CD14-positive monocyte (primary cell): ENCODE data around the gene KCNJ10. TPM values are rescaled to one million over a fixed set of nuclear protein-coding genes. Genes with fewer than 3 reads are reported as not detected.

Experiments
- DNase-seq, 3 donors: peaks; one replicate each; pipeline ENCODE4 v3.0.0-alpha.2; 2011 to 2022
- H2AFZ ChIP-seq: 2 replicates; pipeline ENCODE4 v1.6.0; 2012; ENCODE audit warnings: mild to moderate bottlenecking, low read depth, low read length, inconsistent platforms; ENCODE audit not compliant: insufficient read depth, poor library complexity, severe bottlenecking
- H3K27ac ChIP-seq, 2 donors: 1 replicate in 1 of 2; 2 replicates in 1 of 2; pipeline ENCODE4 v1.5.1; 2012 to 2013; ENCODE audit warnings: low read length in 2 of 2, control low read depth in 1 of 2, inconsistent platforms in 1 of 2, low read depth in 1 of 2, mild to moderate bottlenecking in 1 of 2
- H3K27me3 ChIP-seq, 2 donors: one replicate each; pipeline versions ENCODE4 v1.6.0 to v1.6.1; 2011 to 2013; ENCODE audit warnings: low read length in 2 of 2; ENCODE audit not compliant: control insufficient read depth in 2 of 2, insufficient read depth in 2 of 2
- H3K36me3 ChIP-seq, 2 donors: replicated peaks in 1 of 2; 1 replicate in 1 of 2; 2 replicates in 1 of 2; pipeline versions ENCODE4 v1.5.1 to v1.6.1; 2012 to 2013; ENCODE audit warnings: low read length in 2 of 2, control low read depth in 1 of 2, inconsistent platforms in 1 of 2, mild to moderate bottlenecking in 1 of 2; ENCODE audit not compliant: insufficient read depth in 2 of 2, control insufficient read depth in 1 of 2
- H3K4me1 ChIP-seq, 2 donors: 1 replicate in 1 of 2; 2 replicates in 1 of 2; pipeline versions ENCODE4 v1.5.1 to v1.6.1; 2012 to 2013; ENCODE audit warnings: low read length in 2 of 2, control low read depth in 1 of 2, inconsistent platforms in 1 of 2, mild to moderate bottlenecking in 1 of 2, moderate library complexity in 1 of 2; ENCODE audit not compliant: insufficient read depth in 2 of 2, control insufficient read depth in 1 of 2
- H3K4me2 ChIP-seq: replicated peaks from 2 replicates; pipeline ENCODE3; 2012; ENCODE audit warnings: low read length, moderate library complexity, mild to moderate bottlenecking; ENCODE audit not compliant: poor library complexity, severe bottlenecking; ENCODE audit errors: extremely low read depth
- H3K4me3 ChIP-seq, 3 experiments: fragments of 200-600 bp in 1 of 3; sonication (generic) in 1 of 3; replicated peaks in 1 of 3; 1 replicate in 2 of 3; 2 replicates in 1 of 3; pipeline ENCODE4 v1.5.1; 2011 to 2013; ENCODE audit warnings: low read length in 3 of 3, mild to moderate bottlenecking in 3 of 3, control low read depth in 2 of 3, low read depth in 2 of 3, inconsistent platforms in 1 of 3, moderate library complexity in 1 of 3
- H3K79me2 ChIP-seq: 2 replicates; pipeline ENCODE4 v1.6.0; 2012; ENCODE audit warnings: mild to moderate bottlenecking, control low read depth, inconsistent platforms, low read length, moderate library complexity; ENCODE audit not compliant: insufficient read depth
- H3K9ac ChIP-seq: 2 replicates; pipeline ENCODE4 v1.6.0; 2017; ENCODE audit warnings: low read length, mild to moderate bottlenecking; ENCODE audit not compliant: insufficient read depth, poor library complexity, severe bottlenecking
- H3K9me3 ChIP-seq, 2 donors: replicated peaks in 1 of 2; 1 replicate in 1 of 2; 2 replicates in 1 of 2; pipeline versions ENCODE4 v1.5.1 to v1.6.1; 2012 to 2013; ENCODE audit warnings: low read length in 2 of 2, control low read depth in 1 of 2; ENCODE audit not compliant: control insufficient read depth in 1 of 2, insufficient read depth in 1 of 2
- H4K20me1 ChIP-seq: 2 replicates; pipeline ENCODE4 v1.6.0; 2012; ENCODE audit warnings: mild to moderate bottlenecking, low read length, control low read depth, moderate library complexity; ENCODE audit not compliant: insufficient read depth
- H3K27ac Mint-ChIP-seq, 7 donors: one replicate each; pipeline ENCODE4 v1.8.0; 2020; ENCODE audit warnings: mild to moderate bottlenecking in 7 of 7, mixed read lengths in 7 of 7, moderate library complexity in 6 of 7, inconsistent platforms in 2 of 7
- H3K27me3 Mint-ChIP-seq, 3 donors: one replicate each; pipeline ENCODE4 v1.8.0; 2021 to 2022; ENCODE audit warnings: low read depth in 3 of 3, mild to moderate bottlenecking in 3 of 3, mixed read lengths in 3 of 3, moderate library complexity in 3 of 3, inconsistent platforms in 1 of 3
- H3K36me3 Mint-ChIP-seq, 2 donors: one replicate each; pipeline ENCODE4 v1.8.0; 2020; ENCODE audit warnings: mixed read lengths in 2 of 2, inconsistent platforms in 1 of 2, mild to moderate bottlenecking in 1 of 2
- H3K4me1 Mint-ChIP-seq: one replicate; pipeline ENCODE4 v1.8.0; 2020; ENCODE audit warnings: mild to moderate bottlenecking, mixed read lengths
- H3K4me3 Mint-ChIP-seq, 2 donors: one replicate each; pipeline ENCODE4 v1.8.0; 2020; ENCODE audit warnings: mild to moderate bottlenecking in 2 of 2, mixed read lengths in 2 of 2, moderate library complexity in 1 of 2
- H3K9me3 Mint-ChIP-seq, 7 donors: one replicate each; pipeline ENCODE4 v1.8.0; 2020 to 2022; ENCODE audit warnings: mixed read lengths in 7 of 7, mild to moderate bottlenecking in 6 of 7, moderate library complexity in 6 of 7, inconsistent platforms in 2 of 7
- WGBS: methylation state at CpG from one replicate; pipeline ENCODE4 v1.1.5; 2013; ENCODE audit warnings: missing lambda C conversion rate; ENCODE audit not compliant: insufficient coverage; 5-methylcytosine and 5-hydroxymethylcytosine counted together
- intact Hi-C, 2 donors: fragments of 100-400 bp; cut with micrococcal nuclease; formaldehyde crosslinking; loops; one replicate each; pipeline versions ENCODE4 v1.15.0 to v1.15.1; 2023
- polyA plus RNA-seq, 3 donors: library from polyadenylated mRNA; depleted of rRNA in 1 of 3; unstranded in 2 of 3; stranded (reverse) in 1 of 3; fragments of 300-500 nt in 2 of 3; fragments of >200 nt in 1 of 3; fragmentation: Illumina TruSeq in 2 of 3; gene quantifications; 1 replicate in 2 of 3; 2 replicates in 1 of 3; pipeline ENCODE4 v1.2.3, GENCODE V29; 2012 to 2021
- TF ChIP-seq, protein P1 (sequence below): fragments of 200-600 bp; IDR thresholded peaks from one replicate; pipeline ENCODE4 v1.8.0; 2022; ENCODE audit warnings: antibody characterized with exemption, mild to moderate bottlenecking

The KCNJ10 gene
- polyA plus RNA-seq, 3 donors: 0.23 TPM; not detected in 2

DNA sequence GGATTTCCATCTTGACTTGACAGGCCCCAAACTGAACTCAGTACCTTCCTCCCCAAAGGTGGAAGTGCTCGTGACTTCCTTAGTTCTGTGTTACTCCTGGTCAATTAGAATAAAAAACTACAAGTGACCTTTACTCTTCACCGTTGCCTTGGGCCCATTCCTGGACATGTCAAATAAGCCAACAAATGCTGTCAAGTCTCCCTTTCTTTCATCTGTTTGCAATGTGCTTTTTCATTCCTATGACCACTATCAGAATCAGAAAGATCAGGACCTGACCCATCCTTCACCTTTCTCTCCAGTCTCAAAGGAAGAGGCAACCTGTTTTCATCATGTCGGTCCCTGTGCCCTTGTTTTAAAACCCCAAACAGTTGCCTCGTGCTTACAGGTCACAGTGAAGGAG is 4.9 kb upstream of the KCNJ10 start:
- H3K27me3 ChIP-seq: peaks cover 10 to 22% of the 10 kb centered on the region in 2 donors
- TF ChIP-seq, protein P1, sequence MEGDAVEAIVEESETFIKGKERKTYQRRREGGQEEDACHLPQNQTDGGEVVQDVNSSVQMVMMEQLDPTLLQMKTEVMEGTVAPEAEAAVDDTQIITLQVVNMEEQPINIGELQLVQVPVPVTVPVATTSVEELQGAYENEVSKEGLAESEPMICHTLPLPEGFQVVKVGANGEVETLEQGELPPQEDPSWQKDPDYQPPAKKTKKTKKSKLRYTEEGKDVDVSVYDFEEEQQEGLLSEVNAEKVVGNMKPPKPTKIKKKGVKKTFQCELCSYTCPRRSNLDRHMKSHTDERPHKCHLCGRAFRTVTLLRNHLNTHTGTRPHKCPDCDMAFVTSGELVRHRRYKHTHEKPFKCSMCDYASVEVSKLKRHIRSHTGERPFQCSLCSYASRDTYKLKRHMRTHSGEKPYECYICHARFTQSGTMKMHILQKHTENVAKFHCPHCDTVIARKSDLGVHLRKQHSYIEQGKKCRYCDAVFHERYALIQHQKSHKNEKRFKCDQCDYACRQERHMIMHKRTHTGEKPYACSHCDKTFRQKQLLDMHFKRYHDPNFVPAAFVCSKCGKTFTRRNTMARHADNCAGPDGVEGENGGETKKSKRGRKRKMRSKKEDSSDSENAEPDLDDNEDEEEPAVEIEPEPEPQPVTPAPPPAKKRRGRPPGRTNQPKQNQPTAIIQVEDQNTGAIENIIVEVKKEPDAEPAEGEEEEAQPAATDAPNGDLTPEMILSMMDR: no peak
- DNase-seq: peak in 2 of 3 donors; percentile 16 to 59
- Mint-ChIP-seq H3K9me3 (peaks cover 0 to 7% (median 1%) of the 10 kb centered on the region in 7 donors), H3K27ac (peak overlapping the region; percentile 71 to 91 (median 82)), H3K36me3 (peaks cover 0 to 13% of the 10 kb centered on the region in 2 donors), H3K4me3 (peak overlapping the region in 1 of 2 donors; percentile 40), H3K27me3 (peaks cover 13 to 23% (median 21%) of the 10 kb centered on the region in 3 donors), H3K4me1 (peaks cover 42% of the 10 kb centered on the region)
- H3K79me2 ChIP-seq: no peaks in the 10 kb centered on the region
- no peaks in the 10 kb centered on the region for H4K20me1 ChIP-seq
- H3K4me1 ChIP-seq: peaks cover 51 to 63% of the 10 kb centered on the region in 2 donors
- H3K9ac ChIP-seq: no peak overlapping the region
- 61% methylated on average over 3 of the region's 4 CpGs for WGBS
- H3K9me3 ChIP-seq: no peaks in the 10 kb centered on the region
- H3K4me2 ChIP-seq: peak overlapping the region; percentile 38
- peak overlapping the region in 1 of 2 donors; percentile 72 for H3K27ac ChIP-seq
- intact Hi-C loops: no loop called here
- no peak overlapping the region for H2AFZ ChIP-seq
- H3K36me3 ChIP-seq: no peaks in the 10 kb centered on the region
- H3K4me3 ChIP-seq: no peak overlapping the region

DNA sequence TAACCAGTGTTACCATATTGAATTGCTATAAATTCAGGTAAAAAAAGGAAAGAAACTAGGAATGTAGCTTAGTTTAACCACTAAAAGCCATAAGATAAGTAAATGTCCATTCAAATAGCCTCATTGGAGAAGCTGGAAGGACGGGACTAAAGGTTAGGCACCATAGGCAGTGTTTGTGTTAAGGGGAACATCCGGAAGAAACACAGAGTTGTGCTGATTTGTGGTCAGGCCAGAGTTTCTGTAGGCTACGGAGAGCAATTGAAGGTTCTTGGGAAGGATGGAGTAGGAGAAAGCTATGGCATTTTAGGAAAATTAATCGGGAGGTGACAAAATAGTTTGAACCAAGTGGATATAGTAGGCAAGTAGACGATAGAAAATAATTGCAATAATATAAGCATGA is 1.3 kb upstream of the KCNJ10 start:
- peaks cover 31 to 47% (median 41%) of the 10 kb centered on the region in 3 donors for H3K27me3 Mint-ChIP-seq
- no peaks in the 10 kb centered on the region for H3K36me3 ChIP-seq
- peaks cover 14 to 29% of the 10 kb centered on the region in 2 donors for H3K27me3 ChIP-seq
- no peak overlapping the region for H2AFZ ChIP-seq
- TF ChIP-seq, protein P1: no peak
- no peak overlapping the region for H3K27ac Mint-ChIP-seq
- intact Hi-C loops: no loop called here
- DNase-seq: no peak
- H3K36me3 Mint-ChIP-seq: peaks cover 0 to 17% of the 10 kb centered on the region in 2 donors
- no peak overlapping the region for H3K9ac ChIP-seq
- H3K4me3 ChIP-seq: no peak overlapping the region
- no peaks in the 10 kb centered on the region for H3K79me2 ChIP-seq
- H3K4me2 ChIP-seq: no peak overlapping the region
- peaks cover 0 to 8% (median 2%) of the 10 kb centered on the region in 7 donors for H3K9me3 Mint-ChIP-seq
- H3K4me1 ChIP-seq: peaks cover 30 to 44% of the 10 kb centered on the region in 2 donors
- H3K27ac ChIP-seq: no peak overlapping the region
- no peaks in the 10 kb centered on the region for H4K20me1 ChIP-seq
- WGBS: 83% methylated on average over 5 of the region's 5 CpGs
- H3K9me3 ChIP-seq: no peaks in the 10 kb centered on the region
- peak overlapping the region in 1 of 2 donors; percentile 39 for H3K4me3 Mint-ChIP-seq
- H3K4me1 Mint-ChIP-seq: peaks cover 35% of the 10 kb centered on the region
